GM13977 (cell line): Measurements from ENCODE around the gene NHS.

Experiments used
- DNase-seq: peaks from one replicate; pipeline ENCODE4 v3.0.0; 2012; ENCODE audit warnings: low spot score
- in situ Hi-C: fragments of 300-500 bp; cut with MboI; formaldehyde crosslinking; loops from one replicate; pipeline ENCODE4 v1.12.0; 2022; ENCODE audit warnings: low sequenced_read_pairs, low pct_unique_long_range_greater_than_20kb, mixed read lengths, inconsistent platforms; ENCODE audit not compliant: unreplicated experiment
- TF ChIP-seq, protein P1 (sequence below): IDR thresholded peaks from 2 replicates; pipeline ENCODE4 v1.5.1; 2012; ENCODE audit warnings: mild to moderate bottlenecking, control low read depth; ENCODE audit not compliant: insufficient read depth; ENCODE audit errors: extremely low read depth, missing control alignments

The NHS gene

DNA sequence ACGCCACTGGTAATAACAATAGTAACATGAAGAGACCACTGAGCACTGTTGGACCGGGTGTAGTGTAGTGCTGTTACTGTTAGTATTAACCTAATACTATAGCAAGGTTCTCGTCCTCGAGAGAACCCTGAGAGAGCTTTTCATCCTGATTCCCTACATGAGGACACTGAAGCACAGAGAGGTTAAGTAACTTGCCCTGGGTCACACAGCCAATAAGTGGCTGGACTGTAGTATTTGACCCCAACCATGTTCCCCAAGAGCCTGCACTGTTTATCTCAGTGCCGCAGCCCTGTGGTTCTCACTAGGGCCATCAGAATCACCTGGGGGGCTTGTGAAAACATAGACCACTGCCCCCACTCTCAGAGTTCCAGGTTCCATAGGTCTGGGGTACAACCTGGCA, 372.7 kb downstream of the NHS start:
- no peak for DNase-seq
- in situ Hi-C loops: no loop called here
- TF ChIP-seq, protein P1, sequence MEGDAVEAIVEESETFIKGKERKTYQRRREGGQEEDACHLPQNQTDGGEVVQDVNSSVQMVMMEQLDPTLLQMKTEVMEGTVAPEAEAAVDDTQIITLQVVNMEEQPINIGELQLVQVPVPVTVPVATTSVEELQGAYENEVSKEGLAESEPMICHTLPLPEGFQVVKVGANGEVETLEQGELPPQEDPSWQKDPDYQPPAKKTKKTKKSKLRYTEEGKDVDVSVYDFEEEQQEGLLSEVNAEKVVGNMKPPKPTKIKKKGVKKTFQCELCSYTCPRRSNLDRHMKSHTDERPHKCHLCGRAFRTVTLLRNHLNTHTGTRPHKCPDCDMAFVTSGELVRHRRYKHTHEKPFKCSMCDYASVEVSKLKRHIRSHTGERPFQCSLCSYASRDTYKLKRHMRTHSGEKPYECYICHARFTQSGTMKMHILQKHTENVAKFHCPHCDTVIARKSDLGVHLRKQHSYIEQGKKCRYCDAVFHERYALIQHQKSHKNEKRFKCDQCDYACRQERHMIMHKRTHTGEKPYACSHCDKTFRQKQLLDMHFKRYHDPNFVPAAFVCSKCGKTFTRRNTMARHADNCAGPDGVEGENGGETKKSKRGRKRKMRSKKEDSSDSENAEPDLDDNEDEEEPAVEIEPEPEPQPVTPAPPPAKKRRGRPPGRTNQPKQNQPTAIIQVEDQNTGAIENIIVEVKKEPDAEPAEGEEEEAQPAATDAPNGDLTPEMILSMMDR: no peak

DNA sequence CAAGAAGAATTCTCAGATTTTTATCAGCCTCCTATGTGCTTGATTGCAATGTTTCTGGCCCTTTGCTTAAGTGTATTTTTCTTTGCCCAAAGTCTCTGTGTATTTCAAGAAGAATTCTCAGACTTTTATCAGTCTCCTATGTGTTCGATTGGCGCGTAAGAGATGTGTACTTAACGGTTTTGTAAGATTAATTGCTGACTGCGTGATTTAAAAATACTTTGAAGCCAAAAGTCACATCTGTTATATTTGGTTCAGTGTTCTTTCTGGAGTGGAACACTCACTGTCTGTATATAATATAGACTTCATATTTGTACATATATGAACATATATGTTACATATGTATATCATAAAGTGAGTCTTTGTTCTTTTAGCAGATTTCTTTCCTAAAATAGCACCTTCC, 373.7 kb downstream of the NHS start:
- TF ChIP-seq, protein P1: no peak
- in situ Hi-C loops: no loop called here
- no peak for DNase-seq

DNA sequence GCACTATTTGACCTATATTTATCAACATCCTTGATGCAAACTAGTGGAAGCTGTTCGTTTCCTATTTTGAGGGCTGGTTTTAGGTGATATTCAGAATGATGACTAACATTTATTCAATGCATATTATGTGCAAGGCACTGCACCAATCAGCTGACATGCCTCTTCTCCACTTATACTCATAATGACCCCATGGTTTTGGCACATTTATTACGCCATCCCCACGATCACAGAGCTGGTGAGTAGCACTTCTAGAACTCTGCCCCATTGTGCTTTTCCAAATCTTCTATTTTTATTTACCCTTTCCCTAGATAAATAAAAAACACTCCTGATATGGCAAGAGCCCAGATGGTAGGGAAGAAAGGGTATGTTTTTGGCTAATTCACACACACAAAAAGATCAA, 375.4 kb downstream of the NHS start:
- in situ Hi-C loops: no loop called here
- TF ChIP-seq, protein P1: no peak
- no peak for DNase-seq

DNA sequence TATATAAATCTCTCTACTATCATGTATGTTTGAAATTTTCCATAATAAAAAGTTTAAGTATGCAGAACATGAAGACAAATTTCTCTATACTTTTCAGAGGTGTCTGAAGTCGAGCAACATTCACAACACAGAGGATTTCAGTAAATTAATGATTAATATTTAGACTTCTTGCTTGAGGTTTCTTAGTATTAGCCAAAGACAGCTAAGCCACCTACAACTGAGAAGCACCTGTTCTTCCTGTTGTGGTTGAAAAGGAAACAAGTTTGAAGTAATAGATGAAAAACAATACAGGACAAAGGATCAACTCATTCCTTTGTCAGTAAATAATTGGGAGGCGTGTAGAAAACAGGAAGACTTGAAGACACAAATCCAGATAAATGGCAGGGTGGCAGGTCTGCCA, 383.4 kb downstream of the NHS start:
- TF ChIP-seq, protein P1: no peak
- DNase-seq: no peak
- in situ Hi-C loops: no loop called here

DNA sequence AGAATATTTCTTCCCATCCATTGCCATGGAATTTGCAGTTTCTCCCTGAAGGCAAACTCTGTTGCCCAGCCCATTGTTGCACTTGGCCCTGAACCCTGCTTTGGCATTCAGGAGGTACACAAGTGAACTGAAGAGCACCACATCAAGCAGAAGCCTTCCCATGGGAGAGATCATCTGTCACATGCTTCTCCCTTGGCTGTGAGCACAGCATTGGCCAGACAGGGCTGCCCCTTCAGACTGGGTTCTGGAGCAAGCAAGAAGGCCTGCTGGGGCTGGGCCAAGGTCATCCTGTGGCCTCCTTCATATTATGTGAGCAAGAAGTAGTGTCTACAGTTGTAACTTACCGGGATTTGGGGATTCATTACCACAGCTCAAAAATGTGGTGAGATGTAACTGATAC, 385.0 kb downstream of the NHS start:
- in situ Hi-C loops: no loop called here
- TF ChIP-seq, protein P1: no peak
- DNase-seq: no peak

DNA sequence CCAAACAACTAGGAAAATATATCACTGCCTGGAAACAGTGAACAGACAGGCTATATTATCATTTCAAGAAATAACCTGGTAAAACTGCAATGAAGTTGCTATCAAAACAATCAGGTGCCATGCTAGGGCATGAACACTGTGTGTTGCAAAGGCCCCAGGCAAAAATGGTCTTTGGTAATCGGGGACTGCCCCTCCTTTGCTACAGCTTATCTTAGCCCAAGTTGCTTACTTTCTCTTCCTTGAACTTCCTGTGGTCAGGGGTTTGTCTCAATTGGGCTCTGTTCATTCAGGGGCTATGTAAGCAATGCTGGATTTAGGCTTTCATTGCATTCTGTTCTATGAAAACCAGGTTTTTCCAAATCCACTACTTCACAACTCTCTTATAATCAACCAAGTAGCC, 392.7 kb downstream of the NHS start:
- DNase-seq: no peak
- in situ Hi-C loops: no loop called here
- TF ChIP-seq, protein P1: no peak

DNA sequence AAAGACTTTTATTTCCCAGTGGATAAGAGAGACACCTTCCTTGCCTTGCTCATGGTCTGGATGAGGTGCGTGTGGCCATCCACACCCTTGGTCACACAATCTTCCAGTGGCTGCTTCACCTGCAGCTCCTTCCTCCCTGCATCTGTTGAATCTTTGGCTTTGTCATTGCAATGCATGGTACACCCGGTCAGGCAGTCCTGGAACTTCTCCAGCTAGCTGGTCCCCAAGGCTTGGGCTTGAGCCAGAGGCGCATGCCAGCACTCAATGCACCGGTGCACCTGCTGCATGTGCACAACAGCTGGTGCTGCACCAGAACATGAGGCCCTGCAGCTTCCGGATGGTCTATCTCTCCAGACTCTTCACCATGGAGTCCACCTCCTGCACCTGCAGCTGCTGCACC, 394.0 kb downstream of the NHS start:
- in situ Hi-C loops: no loop called here
- no peak for DNase-seq
- TF ChIP-seq, protein P1: no peak
